ENCODE measurements around the gene LRBA.
"Not testable (repeated sequence)": the region's sequence is repeated elsewhere in the genome, so short reads cannot be mapped to it uniquely, and the experiment has no call there.

LRBA gene

GRCh38 chr4:150390531-150390910 is 624.6 kb downstream of the LRBA start:
- Mint-ChIP-seq H3K27ac (ENCODE audit: low read depth) (no peak overlapping the region), H3K27me3 (no peaks in the 10 kb centered on the region), H3K36me3 (ENCODE audit: insufficient read depth) (peaks cover 6% of the 10 kb centered on the region), H3K9me3 (no peaks in the 10 kb centered on the region), H3K4me3 (no peak overlapping the region), H3K4me1 (peaks cover 5% of the 10 kb centered on the region)
- DNase-seq (ENCODE audit: low spot score in 2 of 2) (no peak), ATAC-seq (replicated peaks; ENCODE audit: extremely low read depth, poor library complexity, severe bottlenecking) (no peak)

- H3K4me3 Mint-ChIP-seq: no peak overlapping the region
- H3K9me3 Mint-ChIP-seq: no peaks in the 10 kb centered on the region
- DNase-seq (ENCODE audit: low spot score in 2 of 2) (no peak), ATAC-seq (replicated peaks; ENCODE audit: extremely low read depth, poor library complexity, severe bottlenecking) (no peak)
- no peak overlapping the region for H3K27ac Mint-ChIP-seq (ENCODE audit: low read depth)
- no peaks in the 10 kb centered on the region for H3K27me3 Mint-ChIP-seq
- peaks cover 5% of the 10 kb centered on the region for H3K4me1 Mint-ChIP-seq
- peaks cover 6% of the 10 kb centered on the region for H3K36me3 Mint-ChIP-seq (ENCODE audit: insufficient read depth)
Observed at GRCh38 chr4:150389896-150390530, 625.1 kb downstream of the LRBA start.

- DNase-seq (ENCODE audit: low spot score in 2 of 2): no peak
- Mint-ChIP-seq H3K27me3 (no peaks in the 10 kb centered on the region), H3K4me3 (no peak overlapping the region), H3K36me3 (ENCODE audit: insufficient read depth) (peaks cover 6% of the 10 kb centered on the region), H3K4me1 (peaks cover 5% of the 10 kb centered on the region), H3K27ac (ENCODE audit: low read depth) (no peak overlapping the region), H3K9me3 (no peaks in the 10 kb centered on the region)
- no peak for ATAC-seq (replicated peaks; ENCODE audit: extremely low read depth, poor library complexity, severe bottlenecking)
Observed at GRCh38 chr4:150387981-150388380, 627.1 kb downstream of the LRBA start.

GRCh38 chr4:150386415-150386814 is 628.7 kb downstream of the LRBA start:
- not testable (repeated sequence) for H3K36me3 Mint-ChIP-seq (ENCODE audit: insufficient read depth); DNase-seq (ENCODE audit: low spot score in 2 of 2); H3K9me3 Mint-ChIP-seq; ATAC-seq (replicated peaks; ENCODE audit: extremely low read depth, poor library complexity, severe bottlenecking); H3K4me3 Mint-ChIP-seq; H3K27me3 Mint-ChIP-seq; H3K27ac Mint-ChIP-seq (ENCODE audit: low read depth); H3K4me1 Mint-ChIP-seq

GRCh38 chr4:150385606-150386005 is 629.5 kb downstream of the LRBA start:
- ATAC-seq (replicated peaks; ENCODE audit: extremely low read depth, poor library complexity, severe bottlenecking) (no peak), DNase-seq (ENCODE audit: low spot score in 2 of 2) (no peak)
- Mint-ChIP-seq H3K27me3 (no peaks in the 10 kb centered on the region), H3K4me1 (peaks cover 5% of the 10 kb centered on the region), H3K9me3 (no peaks in the 10 kb centered on the region), H3K27ac (ENCODE audit: low read depth) (peak overlapping the region; percentile 1), H3K4me3 (no peak overlapping the region), H3K36me3 (ENCODE audit: insufficient read depth) (peaks cover 3% of the 10 kb centered on the region)

GRCh38 chr4:150384249-150384648 is 630.8 kb downstream of the LRBA start:
- ATAC-seq (replicated peaks; ENCODE audit: extremely low read depth, poor library complexity, severe bottlenecking) (no peak), DNase-seq (ENCODE audit: low spot score in 2 of 2) (no peak)
- Mint-ChIP-seq H3K27ac (ENCODE audit: low read depth) (no peak overlapping the region), H3K36me3 (ENCODE audit: insufficient read depth) (peaks cover 5% of the 10 kb centered on the region), H3K27me3 (no peaks in the 10 kb centered on the region), H3K4me3 (no peak overlapping the region), H3K4me1 (peaks cover 5% of the 10 kb centered on the region), H3K9me3 (no peaks in the 10 kb centered on the region)

GRCh38 chr4:150382028-150382427 is 633.1 kb downstream of the LRBA start:
- Mint-ChIP-seq H3K36me3 (ENCODE audit: insufficient read depth) (peaks cover 5% of the 10 kb centered on the region), H3K9me3 (no peaks in the 10 kb centered on the region), H3K4me3 (no peak overlapping the region), H3K27me3 (no peaks in the 10 kb centered on the region), H3K4me1 (no peaks in the 10 kb centered on the region), H3K27ac (ENCODE audit: low read depth) (no peak overlapping the region)
- DNase-seq (ENCODE audit: low spot score in 2 of 2) (no peak), ATAC-seq (replicated peaks; ENCODE audit: extremely low read depth, poor library complexity, severe bottlenecking) (no peak)

GRCh38 chr4:150381609-150382008 is 633.5 kb downstream of the LRBA start:
- no peak for DNase-seq (ENCODE audit: low spot score in 2 of 2)
- H3K4me3 Mint-ChIP-seq: no peak overlapping the region
- H3K27ac Mint-ChIP-seq (ENCODE audit: low read depth): no peak overlapping the region
- no peaks in the 10 kb centered on the region for H3K27me3 Mint-ChIP-seq
- H3K36me3 Mint-ChIP-seq (ENCODE audit: insufficient read depth): peaks cover 5% of the 10 kb centered on the region
- no peaks in the 10 kb centered on the region for H3K9me3 Mint-ChIP-seq
- no peak for ATAC-seq (replicated peaks; ENCODE audit: extremely low read depth, poor library complexity, severe bottlenecking)
- H3K4me1 Mint-ChIP-seq: no peaks in the 10 kb centered on the region

DNA sequence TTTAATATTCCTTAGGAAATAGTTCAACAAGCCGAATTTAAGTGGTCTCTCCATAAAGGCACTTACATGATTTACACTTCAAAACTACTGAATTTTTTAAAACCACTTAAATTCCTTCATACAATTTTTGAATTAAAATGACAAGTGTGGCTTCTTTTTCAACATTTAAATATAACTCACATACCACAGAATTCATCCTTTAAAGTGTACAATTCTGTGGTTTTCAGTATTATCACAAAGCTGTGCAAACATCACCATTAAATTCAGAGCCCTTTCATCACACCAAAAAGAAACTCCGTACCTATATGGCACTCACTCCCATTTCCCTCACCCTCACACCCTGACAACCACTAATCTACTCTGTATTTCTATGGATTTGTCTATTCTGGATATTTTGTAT is 634.0 kb downstream of the LRBA start:
- no peak for DNase-seq (ENCODE audit: low spot score in 2 of 2)
- ATAC-seq (replicated peaks; ENCODE audit: extremely low read depth, poor library complexity, severe bottlenecking): no peak
- H3K36me3 Mint-ChIP-seq (ENCODE audit: insufficient read depth): peaks cover 5% of the 10 kb centered on the region
- no peaks in the 10 kb centered on the region for H3K4me1 Mint-ChIP-seq
- no peaks in the 10 kb centered on the region for H3K9me3 Mint-ChIP-seq
- H3K27me3 Mint-ChIP-seq: no peaks in the 10 kb centered on the region
- no peak overlapping the region for H3K4me3 Mint-ChIP-seq
- no peak overlapping the region for H3K27ac Mint-ChIP-seq (ENCODE audit: low read depth)

- Mint-ChIP-seq H3K36me3 (ENCODE audit: insufficient read depth) (peaks cover 7% of the 10 kb centered on the region), H3K9me3 (no peaks in the 10 kb centered on the region), H3K27me3 (no peaks in the 10 kb centered on the region), H3K4me3 (no peak overlapping the region), H3K27ac (ENCODE audit: low read depth) (peak overlapping the region; percentile 8), H3K4me1 (no peaks in the 10 kb centered on the region)
- no peak for DNase-seq (ENCODE audit: low spot score in 2 of 2)
- no peak for ATAC-seq (replicated peaks; ENCODE audit: extremely low read depth, poor library complexity, severe bottlenecking)
Observed at GRCh38 chr4:150379454-150379853, 635.6 kb downstream of the LRBA start.

GRCh38 chr4:150375025-150375424 is 640.1 kb downstream of the LRBA start:
- Mint-ChIP-seq H3K27ac (ENCODE audit: low read depth) (no peak overlapping the region), H3K27me3 (no peaks in the 10 kb centered on the region), H3K9me3 (no peaks in the 10 kb centered on the region), H3K36me3 (ENCODE audit: insufficient read depth) (peaks cover 9% of the 10 kb centered on the region), H3K4me3 (no peak overlapping the region), H3K4me1 (peaks cover 9% of the 10 kb centered on the region)
- DNase-seq (ENCODE audit: low spot score in 2 of 2): no peak
- no peak for ATAC-seq (replicated peaks; ENCODE audit: extremely low read depth, poor library complexity, severe bottlenecking)

- H3K4me1 Mint-ChIP-seq: peaks cover 14% of the 10 kb centered on the region
- no peaks in the 10 kb centered on the region for H3K9me3 Mint-ChIP-seq
- peaks cover 6% of the 10 kb centered on the region for H3K36me3 Mint-ChIP-seq (ENCODE audit: insufficient read depth)
- no peak overlapping the region for H3K4me3 Mint-ChIP-seq
- ATAC-seq (replicated peaks; ENCODE audit: extremely low read depth, poor library complexity, severe bottlenecking) (no peak), DNase-seq (ENCODE audit: low spot score in 2 of 2) (no peak)
- no peak overlapping the region for H3K27ac Mint-ChIP-seq (ENCODE audit: low read depth)
- no peaks in the 10 kb centered on the region for H3K27me3 Mint-ChIP-seq
Observed at GRCh38 chr4:150371869-150372268, 643.2 kb downstream of the LRBA start.

DNA sequence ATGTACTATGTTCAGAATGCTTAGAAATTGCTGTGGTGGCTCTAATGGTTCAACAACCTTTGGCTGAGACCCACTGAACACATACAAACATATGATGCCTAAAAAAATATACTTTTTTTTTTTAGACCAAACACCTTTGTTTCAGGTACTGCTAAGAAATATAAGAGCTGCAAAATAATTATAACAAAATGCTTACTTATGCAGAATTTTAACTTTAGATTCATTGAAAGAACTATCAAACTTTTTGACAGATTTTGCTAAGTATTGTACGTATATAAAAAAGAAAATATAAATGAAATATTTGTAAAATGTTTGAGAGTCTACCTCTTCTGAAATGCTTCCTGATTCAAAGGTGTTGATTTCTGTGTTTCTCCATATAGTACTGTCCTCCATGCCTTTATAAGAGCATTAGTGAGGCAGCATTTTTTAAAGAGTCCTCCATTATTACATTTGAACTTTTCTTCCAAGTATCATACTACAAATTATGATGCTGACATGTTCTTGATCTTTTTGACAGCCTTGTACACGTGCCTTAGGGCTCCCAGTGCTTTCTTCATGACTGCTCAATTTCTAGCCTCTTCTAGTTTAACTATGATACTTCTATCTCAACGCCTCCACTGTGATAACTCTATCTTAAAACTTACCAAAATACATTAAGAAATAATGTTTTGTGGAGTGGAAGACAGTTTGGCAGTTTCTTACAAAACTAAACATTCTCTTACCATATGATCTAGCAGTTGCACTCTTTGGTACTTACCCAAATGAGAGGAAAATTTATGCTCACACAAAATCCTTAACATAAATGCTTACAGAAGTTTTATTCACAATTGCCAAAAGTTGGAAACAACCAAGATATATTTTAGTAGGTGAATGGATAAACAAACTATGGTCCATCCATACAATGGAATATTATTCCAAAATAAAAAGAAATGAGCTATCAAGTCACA is 645.4 kb downstream of the LRBA start:
- H3K9me3 Mint-ChIP-seq: no peaks in the 10 kb centered on the region
- peaks cover 14% of the 10 kb centered on the region for H3K4me1 Mint-ChIP-seq
- ATAC-seq (replicated peaks; ENCODE audit: extremely low read depth, poor library complexity, severe bottlenecking) (no peak), DNase-seq (ENCODE audit: low spot score in 2 of 2) (no peak)
- H3K36me3 Mint-ChIP-seq (ENCODE audit: insufficient read depth): peaks cover 4% of the 10 kb centered on the region
- H3K27ac Mint-ChIP-seq (ENCODE audit: low read depth): no peak overlapping the region
- no peak overlapping the region for H3K4me3 Mint-ChIP-seq
- no peaks in the 10 kb centered on the region for H3K27me3 Mint-ChIP-seq
